B cell (primary cell): ENCODE results near the gene BAG2. TPM values are rescaled to one million over a fixed set of nuclear protein-coding genes. Genes with fewer than 3 reads are reported as not detected.

Source experiments
- ATAC-seq: fragments of 200-7000 bp; cut with Tn5 transposase; one replicate; pipeline ENCODE4 v1.10.0; 2021; ENCODE audit warnings: low read depth, mild to moderate bottlenecking, moderate number of reproducible peaks, moderate library complexity
- CTCF ChIA-PET: fragments of 350-600 bp; sonication (Branson Sonifier 250); formaldehyde crosslinking; loops from one replicate; lab custom pipeline; 2021; ENCODE audit warnings: antibody characterized with exemption, inconsistent platforms; lab: Charles Lee
- POLR2A ChIA-PET: fragments of 350-600 bp; sonication (Branson Sonifier 250); formaldehyde crosslinking; loops from one replicate; lab custom pipeline; 2021; ENCODE audit warnings: antibody characterized with exemption; lab: Charles Lee
- DNase-seq: peaks from one replicate; pipeline ENCODE4 v3.0.0; 2013
- H2AFZ ChIP-seq: 2 replicates; pipeline ENCODE4 v1.6.1; 2012; ENCODE audit warnings: mild to moderate bottlenecking, low read depth, low read length; ENCODE audit not compliant: insufficient read depth, poor library complexity, severe bottlenecking
- H3K27ac ChIP-seq, 2 donors: 1 replicate in 1 of 2; 2 replicates in 1 of 2; pipeline ENCODE4 v1.5.1; 2012 to 2013; ENCODE audit warnings: low read length in 2 of 2, mild to moderate bottlenecking in 2 of 2, moderate library complexity in 1 of 2
- H3K27me3 ChIP-seq, 4 experiments: fragments of 200-600 bp in 1 of 4; sonication (generic) in 1 of 4; replicated peaks in 1 of 4; 1 replicate in 2 of 4; 2 replicates in 2 of 4; pipeline versions ENCODE4 v1.6.1 to v1.7.0; 2013 to 2016; ENCODE audit warnings: low read length in 3 of 4, mild to moderate bottlenecking in 2 of 4, mixed read lengths in 1 of 4, moderate library complexity in 1 of 4; ENCODE audit not compliant: insufficient read depth in 4 of 4, control insufficient read depth in 3 of 4; ENCODE audit errors: control extremely low read depth in 1 of 4
- H3K36me3 ChIP-seq, 2 experiments: replicated peaks in 1 of 2; 1 replicate in 1 of 2; 2 replicates in 1 of 2; pipeline versions ENCODE4 v1.6.1 to v1.7.1; 2013; ENCODE audit warnings: low read length in 1 of 2; ENCODE audit not compliant: insufficient read depth in 2 of 2, control insufficient read depth in 1 of 2; ENCODE audit errors: control extremely low read depth in 1 of 2, extremely low read depth in 1 of 2
- H3K4me1 ChIP-seq, 2 donors: fragments of 200-600 bp in 1 of 2; sonication (generic) in 1 of 2; 1 replicate in 1 of 2; 2 replicates in 1 of 2; pipeline versions ENCODE4 v1.5.1 to v1.6.1; 2013 to 2017; ENCODE audit warnings: low read length in 2 of 2; ENCODE audit not compliant: control insufficient read depth in 2 of 2, insufficient read depth in 2 of 2
- H3K4me2 ChIP-seq: replicated peaks from 2 replicates; pipeline ENCODE3; 2012; ENCODE audit warnings: mild to moderate bottlenecking, low read depth, low read length; ENCODE audit not compliant: poor library complexity, severe bottlenecking
- H3K4me3 ChIP-seq, 5 experiments: fragments of 200-600 bp in 1 of 5; sonication (generic) in 1 of 5; 1 replicate in 3 of 5; 2 replicates in 2 of 5; pipeline versions ENCODE4 v1.5.1 to v1.7.0; 2011 to 2016; ENCODE audit warnings: low read length in 4 of 5, mild to moderate bottlenecking in 4 of 5, low read depth in 2 of 5, control low read depth in 1 of 5, moderate library complexity in 1 of 5; ENCODE audit not compliant: insufficient read depth in 1 of 5; ENCODE audit errors: control extremely low read depth in 1 of 5, extremely low read depth in 1 of 5
- H3K79me2 ChIP-seq: fragments of 200-600 bp; sonication (generic); one replicate; pipeline ENCODE4 v1.6.0; 2016; ENCODE audit warnings: low read length; ENCODE audit not compliant: control insufficient read depth, insufficient read depth
- H3K9ac ChIP-seq: fragments of 200-600 bp; sonication (generic); 2 replicates; pipeline ENCODE4 v1.6.1; 2017; ENCODE audit warnings: mild to moderate bottlenecking, low read length, moderate library complexity
- H3K9me3 ChIP-seq, 3 donors: one replicate each; pipeline versions ENCODE4 v1.6.1 to v1.7.1; 2013; ENCODE audit warnings: low read length in 2 of 3; ENCODE audit not compliant: control insufficient read depth in 2 of 3, insufficient read depth in 1 of 3; ENCODE audit errors: control extremely low read depth in 1 of 3
- H4K20me1 ChIP-seq: 2 replicates; pipeline ENCODE4 v1.6.0; 2012; ENCODE audit warnings: mild to moderate bottlenecking, low read length; ENCODE audit not compliant: insufficient read depth, control insufficient read depth, poor library complexity, severe bottlenecking
- H3K27ac Mint-ChIP-seq: one replicate; pipeline ENCODE4 v1.8.0; 2021; ENCODE audit warnings: mixed read lengths
- H3K27me3 Mint-ChIP-seq: one replicate; pipeline ENCODE4 v1.8.0; 2021; ENCODE audit warnings: mixed read lengths
- H3K4me1 Mint-ChIP-seq: one replicate; pipeline ENCODE4 v1.8.0; 2021; ENCODE audit warnings: mixed read lengths
- H3K4me3 Mint-ChIP-seq: one replicate; pipeline ENCODE4 v1.8.0; 2021; ENCODE audit warnings: mixed read lengths
- H3K9me3 Mint-ChIP-seq: one replicate; pipeline ENCODE4 v1.8.0; 2022; ENCODE audit warnings: mixed read lengths; ENCODE audit not compliant: insufficient read depth
- CTCF ChIP-seq: fragments of 200-600 bp; IDR thresholded peaks from one replicate; pipeline ENCODE4 v1.8.0; 2022; ENCODE audit warnings: antibody characterized with exemption, mild to moderate bottlenecking
- EZH2 ChIP-seq: IDR thresholded peaks from 2 replicates; pipeline ENCODE4 v1.6.1; 2012; ENCODE audit warnings: borderline replicate concordance, low read depth, mild to moderate bottlenecking, moderate library complexity, low read length; ENCODE audit not compliant: insufficient read depth, poor library complexity, severe bottlenecking
- WGBS: methylation state at CpG from one replicate; pipeline ENCODE4 v1.1.5; 2013; ENCODE audit warnings: missing lambda C conversion rate; ENCODE audit not compliant: insufficient coverage; 5-methylcytosine and 5-hydroxymethylcytosine counted together
- intact Hi-C: fragments of 100-400 bp; cut with micrococcal nuclease; formaldehyde crosslinking; loops from one replicate; pipeline ENCODE4 v1.10.0; 2022
- polyA plus RNA-seq: library from polyadenylated mRNA; depleted of rRNA; stranded (reverse); fragments of >200 nt; gene quantifications from 2 replicates; pipeline ENCODE4 v1.2.3, GENCODE V29; 2012
- total RNA-seq, 2 donors: library from RNA; stranded (reverse); fragments of 120-200 nt in 1 of 2; gene quantifications; 1 replicate in 1 of 2; 2 replicates in 1 of 2; pipeline versions ENCODE4 v1.2.3 to v1.2.4, GENCODE V29; 2013 to 2022

The BAG2 gene
- total and polyA plus RNA-seq, 2 donors (not counting 1 experiment from before 2014, with no cell fraction given), result 1.5 to 4.7 TPM

GRCh38 chr6:57142178-57142525 lies 30.0 kb upstream of the BAG2 start:
- Histone ChIP-seq H4K20me1 (no peaks in the 10 kb centered on the region), H3K79me2 (no peaks in the 10 kb centered on the region), H3K9ac (no peak overlapping the region), H3K4me3 (no peak overlapping the region), H2AFZ (no peak overlapping the region), H3K4me1 (no peaks in the 10 kb centered on the region), H3K36me3 (peaks cover 2 to 32% of the 10 kb centered on the region in 2 experiments), H3K27me3 (no peaks in the 10 kb centered on the region), H3K9me3 (peaks cover 0 to 5% (median 0%) of the 10 kb centered on the region in 3 donors), H3K4me2 (no peak overlapping the region), H3K27ac (no peak overlapping the region)
- no peak for TF ChIP-seq CTCF
- no peak for TF ChIP-seq EZH2
- H3K4me1 Mint-ChIP-seq, result no peaks in the 10 kb centered on the region
- ChIA-PET POLR2A (no interaction called here), CTCF (interaction anchor here (1.4 kb wide), 1 partner anchor 9 kb away, joined by 4 read pairs; no protein-coding TSS in a partner anchor)
- H3K27ac Mint-ChIP-seq, result no peak overlapping the region
- peaks cover 4% of the 10 kb centered on the region for H3K9me3 Mint-ChIP-seq
- DNase-seq, result no peak
- WGBS, result no CpG with 5 or more reads among the region's 1 CpG
- intact Hi-C loops, result no loop called here
- no peak for ATAC-seq
- H3K4me3 Mint-ChIP-seq, result no peak overlapping the region
- no peaks in the 10 kb centered on the region for H3K27me3 Mint-ChIP-seq

GRCh38 chr6:57143690-57144089 lies 28.4 kb upstream of the BAG2 start:
- CTCF ChIA-PET, result interaction anchor here (1.1 kb wide), 1 partner anchor 9 kb away, joined by 3 read pairs; no protein-coding TSS in a partner anchor
- POLR2A ChIA-PET, result no interaction called here
- Mint-ChIP-seq H3K9me3 (peaks cover 4% of the 10 kb centered on the region), H3K27me3 (no peaks in the 10 kb centered on the region), H3K4me1 (no peaks in the 10 kb centered on the region), H3K27ac (no peak overlapping the region), H3K4me3 (no peak overlapping the region)
- H3K9me3 ChIP-seq, result peaks cover 0 to 5% (median 0%) of the 10 kb centered on the region in 3 donors
- H3K4me2 ChIP-seq, result no peak overlapping the region
- no peak overlapping the region for H3K27ac ChIP-seq
- TF ChIP-seq CTCF (no peak), EZH2 (no peak)
- H3K36me3 ChIP-seq, result peaks cover 9 to 35% of the 10 kb centered on the region in 2 experiments
- H3K4me3 ChIP-seq, result no peak overlapping the region
- no peak for DNase-seq
- no peak for ATAC-seq
- H4K20me1 ChIP-seq, result no peaks in the 10 kb centered on the region
- WGBS, result no CpG with 5 or more reads among the region's 1 CpG
- H3K9ac ChIP-seq, result no peak overlapping the region
- no peaks in the 10 kb centered on the region for H3K79me2 ChIP-seq
- no peaks in the 10 kb centered on the region for H3K4me1 ChIP-seq
- H2AFZ ChIP-seq, result no peak overlapping the region
- no peaks in the 10 kb centered on the region for H3K27me3 ChIP-seq
- intact Hi-C loops, result no loop called here
